Stimulated activated effector memory CD8-positive, alpha-beta T cell treated with anti-CD3 and anti-CD28 coated beads, Interleukin-12 subunit alpha, Interleukin-12 subunit beta, amount 100 ng/mL, for 72 hours (primary cell): ENCODE measurements around the gene PTPRN2.
"Not testable (repeated sequence)": the region's sequence is repeated elsewhere in the genome, so short reads cannot be mapped to it uniquely, and the experiment has no call there.

Experiments
- ATAC-seq: fragments of 150-1000 bp; cut with Tn5 transposase; 2 replicates; pipeline ENCODE4 v1.10.0; 2021
- DNase-seq, 2 donors: peaks; one replicate each; pipeline ENCODE4 v3.0.0; 2021 to 2022; ENCODE audit warnings: low spot score in 2 of 2
- H3K27ac Mint-ChIP-seq: one replicate; pipeline ENCODE4 v1.8.0; 2022; ENCODE audit warnings: mild to moderate bottlenecking, mixed read lengths
- H3K36me3 Mint-ChIP-seq: one replicate; pipeline ENCODE4 v1.8.0; 2022; ENCODE audit warnings: mild to moderate bottlenecking, mixed read lengths
- H3K4me1 Mint-ChIP-seq: one replicate; pipeline ENCODE4 v1.8.0; 2022; ENCODE audit warnings: mixed read lengths
- H3K4me3 Mint-ChIP-seq: one replicate; pipeline ENCODE4 v1.8.0; 2022; ENCODE audit warnings: mild to moderate bottlenecking, mixed read lengths
- H3K9me3 Mint-ChIP-seq: one replicate; pipeline ENCODE4 v1.8.0; 2022; ENCODE audit warnings: mixed read lengths

Gene PTPRN2

GRCh38 chr7:158538156-158538946 is 49.3 kb downstream of the PTPRN2 start:
- no peak for DNase-seq

GRCh38 chr7:158537516-158537882 is 50.1 kb downstream of the PTPRN2 start:
- H3K4me1 Mint-ChIP-seq, result no peaks in the 10 kb centered on the region
- DNase-seq, result no peak
- ATAC-seq, result no peak
- no peak overlapping the region for H3K4me3 Mint-ChIP-seq
- no peaks in the 10 kb centered on the region for H3K9me3 Mint-ChIP-seq
- no peak overlapping the region for H3K27ac Mint-ChIP-seq
- H3K36me3 Mint-ChIP-seq, result no peaks in the 10 kb centered on the region

More at GRCh38 chr7:158538156-158538946, 49.3 kb downstream of the PTPRN2 start:
- no peaks in the 10 kb centered on the region for H3K36me3 Mint-ChIP-seq
- no peak for ATAC-seq
- H3K4me3 Mint-ChIP-seq, result no peak overlapping the region
- H3K9me3 Mint-ChIP-seq, result no peaks in the 10 kb centered on the region
- H3K4me1 Mint-ChIP-seq, result no peaks in the 10 kb centered on the region
- no peak overlapping the region for H3K27ac Mint-ChIP-seq

GRCh38 chr7:158536871-158537515 is 50.6 kb downstream of the PTPRN2 start:
- ATAC-seq (no peak), DNase-seq (no peak)
- Mint-ChIP-seq H3K4me3 (no peak overlapping the region), H3K9me3 (no peaks in the 10 kb centered on the region), H3K4me1 (no peaks in the 10 kb centered on the region), H3K36me3 (no peaks in the 10 kb centered on the region), H3K27ac (no peak overlapping the region)

- Mint-ChIP-seq H3K4me1 (no peaks in the 10 kb centered on the region), H3K27ac (no peak overlapping the region), H3K9me3 (no peaks in the 10 kb centered on the region), H3K4me3 (no peak overlapping the region), H3K36me3 (no peaks in the 10 kb centered on the region)
- DNase-seq (no peak), ATAC-seq (no peak)
These were observed 52.5 kb downstream of the PTPRN2 start for GRCh38 chr7:158535079-158535478.

- ATAC-seq, result no peak
- H3K9me3 Mint-ChIP-seq, result no peaks in the 10 kb centered on the region
These were observed 53.0 kb downstream of the PTPRN2 start for GRCh38 chr7:158534598-158534997.

GRCh38 chr7:158534134-158534515 is 53.5 kb downstream of the PTPRN2 start:
- not testable (repeated sequence) for H3K27ac Mint-ChIP-seq, ATAC-seq, DNase-seq, H3K4me1 Mint-ChIP-seq, H3K9me3 Mint-ChIP-seq, H3K4me3 Mint-ChIP-seq, H3K36me3 Mint-ChIP-seq

More at GRCh38 chr7:158534598-158534997, 53.0 kb downstream of the PTPRN2 start:
- DNase-seq, result no peak
- no peak overlapping the region for H3K27ac Mint-ChIP-seq
- H3K4me3 Mint-ChIP-seq, result no peak overlapping the region
- no peaks in the 10 kb centered on the region for H3K4me1 Mint-ChIP-seq
- H3K36me3 Mint-ChIP-seq, result no peaks in the 10 kb centered on the region

DNA sequence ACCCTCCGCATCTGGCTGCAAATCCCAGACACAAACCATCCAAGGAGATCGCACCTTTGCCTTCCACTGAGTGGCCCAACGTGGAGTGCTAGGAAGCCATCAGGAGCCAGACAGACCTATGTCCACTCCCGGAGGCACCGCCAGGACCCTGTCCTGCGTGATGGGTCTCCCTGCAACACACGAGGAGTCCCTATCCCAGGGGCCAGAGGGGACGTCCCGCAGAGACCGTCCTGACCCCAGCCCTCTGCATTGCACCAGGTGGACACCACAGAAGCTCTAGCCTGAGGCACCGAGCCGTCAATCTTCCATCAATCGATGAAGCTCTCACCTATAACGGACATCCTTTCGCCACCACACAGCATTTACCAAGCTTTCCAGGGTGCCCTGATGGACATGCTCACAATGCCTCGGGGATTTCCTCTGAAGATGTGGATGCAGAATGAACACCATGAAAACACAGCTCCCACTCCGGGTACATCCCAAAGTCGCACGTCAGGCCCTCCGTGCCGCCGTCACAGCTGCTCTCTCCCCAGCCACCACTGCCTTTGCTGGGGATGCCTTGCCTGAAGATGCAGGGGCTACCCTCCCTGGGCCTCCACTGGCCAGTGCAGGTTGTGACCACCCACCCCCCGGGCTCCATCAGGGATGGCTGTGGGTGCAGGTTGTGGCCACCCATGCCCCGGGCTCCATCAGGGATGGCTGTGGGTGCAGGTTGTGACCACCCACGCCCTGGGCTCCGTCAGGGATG is 54.1 kb downstream of the PTPRN2 start:
- H3K4me1 Mint-ChIP-seq, result no peaks in the 10 kb centered on the region
- no peak for ATAC-seq
- no peak overlapping the region for H3K27ac Mint-ChIP-seq
- H3K4me3 Mint-ChIP-seq, result no peak overlapping the region
- DNase-seq, result no peak
- H3K36me3 Mint-ChIP-seq, result no peaks in the 10 kb centered on the region
- no peaks in the 10 kb centered on the region for H3K9me3 Mint-ChIP-seq

DNA sequence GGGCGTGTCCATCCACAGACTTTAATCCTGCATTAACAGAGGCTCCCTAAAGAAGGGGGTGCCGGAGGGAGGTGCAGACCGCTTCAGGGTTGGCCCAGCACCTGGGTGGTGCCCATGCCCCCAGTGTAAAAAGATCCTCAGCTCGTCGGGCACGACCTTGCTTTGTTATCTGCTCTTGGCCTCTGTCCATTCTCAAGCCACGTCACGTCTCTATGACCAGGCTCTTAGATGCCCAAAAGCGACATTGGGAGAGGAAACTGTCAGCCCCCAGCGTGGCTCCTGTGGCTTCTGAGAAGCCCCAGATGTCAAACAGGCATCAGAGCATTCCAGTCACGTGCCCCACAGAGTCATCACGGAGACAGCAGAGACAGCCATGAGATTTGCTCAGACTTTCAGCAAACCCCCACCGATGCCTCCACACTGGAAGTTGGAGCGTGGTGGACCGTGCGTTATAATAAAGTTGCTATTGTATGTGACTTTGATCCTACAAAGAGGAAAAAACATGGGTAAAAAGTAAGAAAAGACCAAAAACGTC is 55.5 kb downstream of the PTPRN2 start:
- ATAC-seq (no peak), DNase-seq (no peak)
- H3K9me3 Mint-ChIP-seq, result no peaks in the 10 kb centered on the region
- no peak overlapping the region for H3K27ac Mint-ChIP-seq
- no peaks in the 10 kb centered on the region for H3K4me1 Mint-ChIP-seq
- H3K4me3 Mint-ChIP-seq, result no peak overlapping the region
- no peaks in the 10 kb centered on the region for H3K36me3 Mint-ChIP-seq

DNA sequence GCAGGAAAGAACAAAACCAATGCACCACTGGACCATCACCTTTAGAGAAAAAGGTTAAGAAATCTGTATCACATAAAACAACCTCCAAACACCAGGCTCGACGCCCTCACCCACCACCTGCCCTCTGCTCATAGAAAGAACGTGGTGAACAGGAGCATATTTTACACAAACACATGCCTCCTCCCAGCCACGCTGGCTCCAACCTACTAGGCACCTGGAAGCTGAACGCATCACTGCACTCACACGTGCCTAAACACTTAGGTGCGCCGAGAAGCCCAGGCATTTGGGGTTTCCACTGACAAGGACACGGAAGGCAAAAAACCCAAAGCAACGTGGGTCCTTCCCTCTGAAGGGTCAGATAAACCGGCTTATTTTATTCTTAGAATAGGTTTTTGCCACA is 56.0 kb downstream of the PTPRN2 start:
- Mint-ChIP-seq H3K9me3 (no peaks in the 10 kb centered on the region), H3K27ac (no peak overlapping the region), H3K36me3 (no peaks in the 10 kb centered on the region), H3K4me1 (no peaks in the 10 kb centered on the region), H3K4me3 (no peak overlapping the region)
- ATAC-seq (no peak), DNase-seq (no peak)

- Mint-ChIP-seq H3K9me3 (no peaks in the 10 kb centered on the region), H3K27ac (no peak overlapping the region), H3K4me1 (no peaks in the 10 kb centered on the region), H3K4me3 (no peak overlapping the region), H3K36me3 (no peaks in the 10 kb centered on the region)
- ATAC-seq (no peak), DNase-seq (no peak)
These were observed 56.6 kb downstream of the PTPRN2 start for GRCh38 chr7:158530800-158531609.

DNA sequence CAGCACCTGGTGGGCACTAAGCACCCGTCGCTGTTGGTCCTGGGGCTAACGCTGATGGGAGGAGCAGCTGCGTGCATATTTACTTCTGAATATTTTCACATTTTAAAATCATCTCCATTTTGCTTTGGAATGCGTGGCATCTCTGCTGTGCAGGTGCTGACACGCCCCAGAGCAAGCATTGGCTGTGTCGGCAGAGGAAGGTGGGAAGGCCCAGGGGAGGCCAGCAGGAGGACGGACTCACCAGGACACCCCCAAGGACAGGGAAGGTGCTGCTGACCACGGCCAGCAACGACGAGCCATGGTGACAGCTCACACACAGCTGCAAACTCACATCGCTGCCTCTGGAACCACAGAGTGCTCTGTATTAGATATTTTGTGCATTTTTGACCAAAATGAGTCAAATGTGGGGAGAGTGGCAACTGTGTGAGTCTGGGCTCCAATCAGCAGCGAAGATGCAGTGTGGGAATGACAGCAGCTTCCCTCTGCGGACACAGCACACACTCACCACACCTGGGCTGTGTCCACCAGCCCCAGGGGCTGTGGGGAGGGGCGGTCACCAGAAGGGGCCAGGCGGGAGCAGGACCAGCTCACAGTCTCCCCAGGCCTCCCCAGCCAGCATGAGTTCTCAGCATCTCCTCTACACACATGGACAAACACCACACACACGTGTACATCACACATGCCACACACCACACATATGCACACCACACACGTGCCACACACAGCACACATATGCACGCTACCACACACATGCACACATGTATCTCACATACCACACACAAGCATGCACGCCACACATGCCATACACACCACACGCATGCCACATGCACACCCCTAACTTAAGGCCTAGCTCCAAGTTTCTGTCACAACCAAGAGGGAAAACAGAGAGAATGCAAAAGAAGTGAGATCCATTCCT is 58.2 kb downstream of the PTPRN2 start:
- no peak for DNase-seq
- H3K9me3 Mint-ChIP-seq, result no peaks in the 10 kb centered on the region
- H3K4me1 Mint-ChIP-seq, result no peaks in the 10 kb centered on the region
- no peak overlapping the region for H3K4me3 Mint-ChIP-seq
- no peaks in the 10 kb centered on the region for H3K36me3 Mint-ChIP-seq
- no peak for ATAC-seq
- no peak overlapping the region for H3K27ac Mint-ChIP-seq

DNA sequence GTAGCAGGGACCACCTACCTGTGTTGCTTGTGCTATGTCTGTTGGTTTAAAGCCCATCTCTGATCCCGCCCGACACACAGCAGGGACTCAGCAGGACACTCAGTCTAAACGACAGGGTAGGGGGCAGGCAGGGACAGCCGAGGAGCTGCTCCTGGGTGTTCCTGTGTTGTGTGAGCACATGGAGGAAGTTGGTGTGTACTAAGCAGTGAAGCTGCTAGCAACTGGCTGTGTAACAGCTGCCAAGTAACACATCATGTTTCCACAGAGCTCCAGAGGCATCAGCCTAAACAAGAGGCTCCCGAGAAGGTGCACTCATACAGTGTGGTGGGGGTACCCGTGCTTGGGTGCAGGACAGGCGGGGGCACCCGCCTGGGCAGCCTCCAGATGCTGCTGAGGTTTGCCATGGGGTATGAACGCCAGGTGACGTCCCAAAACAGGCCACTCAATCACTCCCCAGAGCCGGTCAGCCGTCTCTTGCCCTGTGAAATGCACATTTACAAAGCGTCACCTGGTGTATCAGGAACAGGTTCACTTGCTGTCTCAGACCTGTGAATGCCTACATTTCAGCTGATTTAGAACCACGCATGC is 59.6 kb downstream of the PTPRN2 start:
- H3K9me3 Mint-ChIP-seq, result no peaks in the 10 kb centered on the region
- no peak overlapping the region for H3K27ac Mint-ChIP-seq
- H3K4me1 Mint-ChIP-seq, result no peaks in the 10 kb centered on the region
- ATAC-seq, result no peak
- no peaks in the 10 kb centered on the region for H3K36me3 Mint-ChIP-seq
- no peak overlapping the region for H3K4me3 Mint-ChIP-seq
- no peak for DNase-seq

- Mint-ChIP-seq H3K4me1 (no peaks in the 10 kb centered on the region), H3K9me3 (no peaks in the 10 kb centered on the region), H3K36me3 (no peaks in the 10 kb centered on the region), H3K27ac (no peak overlapping the region), H3K4me3 (no peak overlapping the region)
- DNase-seq (no peak), ATAC-seq (no peak)
These were observed 60.1 kb downstream of the PTPRN2 start for GRCh38 chr7:158527495-158527894.

- Mint-ChIP-seq H3K4me1 (no peaks in the 10 kb centered on the region), H3K27ac (no peak overlapping the region), H3K9me3 (no peaks in the 10 kb centered on the region), H3K4me3 (no peak overlapping the region), H3K36me3 (no peaks in the 10 kb centered on the region)
- DNase-seq (no peak), ATAC-seq (no peak)
These were observed 60.6 kb downstream of the PTPRN2 start for GRCh38 chr7:158527038-158527437.
